ENCODE data around the gene SLC28A1. TPM values are rescaled to one million over a fixed set of nuclear protein-coding genes. Genes with fewer than 3 reads are reported as not detected.

Gene SLC28A1
- total RNA-seq, 4 donors from 2014 or later, result 0.22 to 0.42 TPM; not detected in 2

- Histone ChIP-seq H3K36me3 (no peaks in the 10 kb centered on the region), H3K27me3 (no peaks in the 10 kb centered on the region), H3K4me3 (no peak overlapping the region), H3K9me3 (peaks cover 0 to 6% (median 0%) of the 10 kb centered on the region in 4 donors), H3K4me1 (peaks cover 0 to 12% (median 0%) of the 10 kb centered on the region in 4 donors), H3K27ac (no peak overlapping the region)
- 49 to 50% methylated on average over 3 of the region's 3 CpGs for WGBS, 2 donors
- DNase-seq (ENCODE audit: low spot score in 2 of 2), result no peak
- TF ChIP-seq EP300 (IDR thresholded peaks at IDR 0.05) (no peak), CTCF (IDR thresholded peaks at IDR 0.05) (no peak), POLR2A (IDR thresholded peaks at IDR 0.05) (no peak)
These were observed 82.9 kb downstream of the SLC28A1 start for GRCh38 chr15:84967380-84967779.

GRCh38 chr15:84968301-84968700, 83.8 kb downstream of the SLC28A1 start:
- H3K4me3 ChIP-seq, result no peak overlapping the region
- 95 to 97% methylated on average over 3 of the region's 3 CpGs for WGBS, 2 donors
- no peak overlapping the region for H3K27ac ChIP-seq
- H3K9me3 ChIP-seq, result peaks cover 0 to 6% (median 0%) of the 10 kb centered on the region in 4 donors
- DNase-seq (ENCODE audit: low spot score in 2 of 2), result no peak
- H3K4me1 ChIP-seq, result peaks cover 0 to 12% (median 0%) of the 10 kb centered on the region in 4 donors
- no peak for TF ChIP-seq CTCF (IDR thresholded peaks at IDR 0.05)
- TF ChIP-seq POLR2A (IDR thresholded peaks at IDR 0.05), result no peak
- no peaks in the 10 kb centered on the region for H3K36me3 ChIP-seq
- H3K27me3 ChIP-seq, result no peaks in the 10 kb centered on the region

- TF ChIP-seq CTCF (IDR thresholded peaks at IDR 0.05) (no peak), POLR2A (IDR thresholded peaks at IDR 0.05) (no peak), EP300 (IDR thresholded peaks at IDR 0.05) (no peak)
- H3K36me3 ChIP-seq, result no peaks in the 10 kb centered on the region
- peaks cover 0 to 6% (median 0%) of the 10 kb centered on the region in 4 donors for H3K9me3 ChIP-seq
- H3K27ac ChIP-seq, result no peak overlapping the region
- H3K27me3 ChIP-seq, result no peaks in the 10 kb centered on the region
- H3K4me1 ChIP-seq, result peaks cover 0 to 12% (median 0%) of the 10 kb centered on the region in 4 donors
- DNase-seq (ENCODE audit: low spot score in 2 of 2), result no peak
- WGBS, 2 donors, result 49 to 51% methylated on average over 6 of the region's 6 CpGs
- no peak overlapping the region for H3K4me3 ChIP-seq
These were observed 84.8 kb downstream of the SLC28A1 start for GRCh38 chr15:84969257-84969656.

- Histone ChIP-seq H3K4me1 (peaks cover 0 to 12% (median 0%) of the 10 kb centered on the region in 4 donors), H3K27me3 (no peaks in the 10 kb centered on the region), H3K4me3 (no peak overlapping the region), H3K36me3 (no peaks in the 10 kb centered on the region), H3K9me3 (no peaks in the 10 kb centered on the region), H3K27ac (no peak overlapping the region)
- 87 to 94% methylated on average over 3 of the region's 3 CpGs for WGBS, 2 donors
- DNase-seq (ENCODE audit: low spot score in 2 of 2), result no peak
- TF ChIP-seq POLR2A (IDR thresholded peaks at IDR 0.05) (no peak), EP300 (IDR thresholded peaks at IDR 0.05) (no peak), CTCF (IDR thresholded peaks at IDR 0.05) (no peak)
These were observed 86.4 kb downstream of the SLC28A1 start for GRCh38 chr15:84970843-84971242.

GRCh38 chr15:84973492-84974460, 89.3 kb downstream of the SLC28A1 start:
- 67 to 78% methylated on average over 16 of the region's 16 CpGs for WGBS, 2 donors
- no peak for DNase-seq (ENCODE audit: low spot score in 2 of 2)
- Histone ChIP-seq H3K27ac (no peak overlapping the region), H3K27me3 (no peaks in the 10 kb centered on the region), H3K36me3 (no peaks in the 10 kb centered on the region), H3K4me3 (no peak overlapping the region), H3K4me1 (peaks cover 0 to 7% (median 0%) of the 10 kb centered on the region in 4 donors), H3K9me3 (no peaks in the 10 kb centered on the region)
- TF ChIP-seq CTCF (IDR thresholded peaks at IDR 0.05) (no peak), POLR2A (IDR thresholded peaks at IDR 0.05) (no peak), EP300 (IDR thresholded peaks at IDR 0.05) (no peak)
